ENCODE results near the gene CCDC158. TPM values are rescaled to one million over a fixed set of nuclear protein-coding genes. Genes with fewer than 3 reads are reported as not detected.
A peak's percentile ranks its signal among the peaks of the same experiment; 100 is the strongest.

CCDC158 gene
- total RNA-seq, 4 donors from 2014 or later = not detected

DNA sequence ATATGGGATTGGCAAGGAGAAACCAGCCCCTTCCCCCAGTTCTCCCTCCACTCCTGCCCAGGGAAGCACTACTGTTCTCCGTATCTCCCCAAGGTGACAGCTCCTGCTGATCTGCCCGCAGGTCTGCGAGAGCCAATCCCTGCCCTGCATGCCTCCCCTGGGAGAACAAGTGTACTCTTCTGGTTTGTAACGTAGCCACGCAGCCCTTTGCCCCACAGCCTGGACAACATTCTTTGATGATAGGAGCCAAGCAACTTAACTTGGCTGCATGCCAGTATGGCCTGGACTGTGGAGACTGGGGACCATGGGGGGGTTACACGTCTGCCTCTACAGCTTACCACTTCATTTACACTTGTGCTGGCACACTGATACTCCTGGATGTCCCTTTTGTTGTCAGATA is 112.4 kb downstream of the CCDC158 start:
- no peaks in the 10 kb centered on the region for H3K27me3 ChIP-seq
- H3K4me1 ChIP-seq = peaks cover 0 to 34% (median 0%) of the 10 kb centered on the region in 4 donors
- peaks cover 0 to 8% (median 0%) of the 10 kb centered on the region in 3 donors for H3K36me3 ChIP-seq
- peak overlapping the region in 2 of 4 donors; percentile 72 to 73 for H3K4me3 ChIP-seq
- H3K27ac ChIP-seq = peak overlapping the region in 2 of 4 donors; percentile 14 to 92
- TF ChIP-seq POLR2A (IDR thresholded peaks at IDR 0.05) = peak in 1 of 2 donors; percentile 64
- TF ChIP-seq, protein P1, sequence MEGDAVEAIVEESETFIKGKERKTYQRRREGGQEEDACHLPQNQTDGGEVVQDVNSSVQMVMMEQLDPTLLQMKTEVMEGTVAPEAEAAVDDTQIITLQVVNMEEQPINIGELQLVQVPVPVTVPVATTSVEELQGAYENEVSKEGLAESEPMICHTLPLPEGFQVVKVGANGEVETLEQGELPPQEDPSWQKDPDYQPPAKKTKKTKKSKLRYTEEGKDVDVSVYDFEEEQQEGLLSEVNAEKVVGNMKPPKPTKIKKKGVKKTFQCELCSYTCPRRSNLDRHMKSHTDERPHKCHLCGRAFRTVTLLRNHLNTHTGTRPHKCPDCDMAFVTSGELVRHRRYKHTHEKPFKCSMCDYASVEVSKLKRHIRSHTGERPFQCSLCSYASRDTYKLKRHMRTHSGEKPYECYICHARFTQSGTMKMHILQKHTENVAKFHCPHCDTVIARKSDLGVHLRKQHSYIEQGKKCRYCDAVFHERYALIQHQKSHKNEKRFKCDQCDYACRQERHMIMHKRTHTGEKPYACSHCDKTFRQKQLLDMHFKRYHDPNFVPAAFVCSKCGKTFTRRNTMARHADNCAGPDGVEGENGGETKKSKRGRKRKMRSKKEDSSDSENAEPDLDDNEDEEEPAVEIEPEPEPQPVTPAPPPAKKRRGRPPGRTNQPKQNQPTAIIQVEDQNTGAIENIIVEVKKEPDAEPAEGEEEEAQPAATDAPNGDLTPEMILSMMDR (IDR thresholded peaks at IDR 0.05) = no peak
- DNase-seq = peak in 2 of 3 donors; percentile 65 to 72
- no peaks in the 10 kb centered on the region for H3K9me3 ChIP-seq

DNA sequence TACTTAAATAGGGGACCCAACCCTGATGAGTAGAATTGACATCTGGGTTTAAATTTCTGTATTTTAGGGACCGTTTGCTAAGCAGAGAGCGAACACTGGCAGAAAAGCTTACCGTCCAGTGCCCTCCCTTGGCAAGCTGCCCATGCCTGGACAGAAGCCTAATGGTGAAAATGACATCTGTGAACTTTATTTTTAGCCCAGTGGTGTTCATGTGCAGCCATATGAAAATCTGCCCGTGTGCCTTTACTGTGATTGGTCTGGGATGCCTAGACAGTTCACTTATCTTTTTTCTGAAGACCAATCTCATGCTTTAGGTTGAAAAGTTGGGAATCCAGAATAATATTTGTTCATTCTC is 113.3 kb downstream of the CCDC158 start:
- peak overlapping the region in 2 of 4 donors; percentile 88 to 92 for H3K27ac ChIP-seq
- no peaks in the 10 kb centered on the region for H3K9me3 ChIP-seq
- H3K27me3 ChIP-seq = no peaks in the 10 kb centered on the region
- peaks cover 0 to 34% (median 0%) of the 10 kb centered on the region in 4 donors for H3K4me1 ChIP-seq
- H3K36me3 ChIP-seq = peaks cover 0 to 8% (median 0%) of the 10 kb centered on the region in 3 donors
- DNase-seq = no peak
- H3K4me3 ChIP-seq = peak overlapping the region in 3 of 4 donors; percentile 56 to 73 (median 72)
- TF ChIP-seq POLR2A (IDR thresholded peaks at IDR 0.05) = no peak
- TF ChIP-seq, protein P1 (IDR thresholded peaks at IDR 0.05) = no peak

DNA sequence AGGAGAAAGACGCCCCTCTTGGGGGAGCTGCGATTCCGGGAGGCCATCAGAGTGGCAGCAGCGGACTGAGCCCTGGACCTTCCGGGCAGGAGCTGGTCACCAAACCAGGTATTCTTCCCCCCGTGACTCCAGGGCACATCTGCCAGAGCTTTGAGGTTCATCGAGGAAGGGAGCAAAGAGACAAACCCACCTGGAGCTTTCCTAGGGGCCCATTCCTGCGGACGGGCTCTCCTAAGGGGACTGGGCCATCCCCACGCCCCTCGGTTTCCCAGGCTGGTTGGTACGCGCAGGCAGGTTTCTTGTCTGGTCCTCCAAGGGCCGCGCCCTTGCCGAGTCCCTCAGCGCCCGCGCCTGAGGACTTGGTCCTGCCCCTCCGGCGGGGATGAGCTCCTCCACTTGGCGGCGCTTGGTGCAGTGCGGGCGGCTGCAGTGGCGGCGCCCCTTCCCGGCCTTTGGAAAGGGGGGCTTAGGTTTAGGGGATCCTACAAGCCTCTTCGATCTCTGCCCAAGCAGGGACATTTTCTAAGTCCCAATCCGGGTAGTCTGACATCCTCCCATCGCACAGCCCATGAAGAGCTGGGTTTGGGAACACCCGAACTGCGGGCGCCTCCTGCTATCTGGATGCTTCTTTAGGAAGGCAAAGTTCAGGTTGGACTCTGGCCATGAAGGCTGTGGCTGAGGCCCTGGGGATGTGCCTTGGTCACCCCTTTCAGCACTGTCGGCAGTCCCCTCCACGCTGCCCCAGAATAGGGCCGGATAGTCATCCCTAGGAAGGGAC is 113.9 kb downstream of the CCDC158 start:
- peak overlapping the region; percentile 63 to 92 (median 81) for H3K27ac ChIP-seq
- peaks cover 0 to 31% (median 0%) of the 10 kb centered on the region in 4 donors for H3K4me1 ChIP-seq
- TF ChIP-seq, protein P1 (IDR thresholded peaks at IDR 0.05) = peak in 4 of 6 experiments; percentile 15 to 52 (median 35)
- no peak for TF ChIP-seq POLR2A (IDR thresholded peaks at IDR 0.05)
- H3K9me3 ChIP-seq = no peaks in the 10 kb centered on the region
- peak in 2 of 3 donors; percentile 78 to 82 for DNase-seq
- H3K4me3 ChIP-seq = peak overlapping the region; percentile 51 to 73 (median 64)
- H3K36me3 ChIP-seq = peaks cover 0 to 8% (median 0%) of the 10 kb centered on the region in 3 donors
- H3K27me3 ChIP-seq = no peaks in the 10 kb centered on the region

DNA sequence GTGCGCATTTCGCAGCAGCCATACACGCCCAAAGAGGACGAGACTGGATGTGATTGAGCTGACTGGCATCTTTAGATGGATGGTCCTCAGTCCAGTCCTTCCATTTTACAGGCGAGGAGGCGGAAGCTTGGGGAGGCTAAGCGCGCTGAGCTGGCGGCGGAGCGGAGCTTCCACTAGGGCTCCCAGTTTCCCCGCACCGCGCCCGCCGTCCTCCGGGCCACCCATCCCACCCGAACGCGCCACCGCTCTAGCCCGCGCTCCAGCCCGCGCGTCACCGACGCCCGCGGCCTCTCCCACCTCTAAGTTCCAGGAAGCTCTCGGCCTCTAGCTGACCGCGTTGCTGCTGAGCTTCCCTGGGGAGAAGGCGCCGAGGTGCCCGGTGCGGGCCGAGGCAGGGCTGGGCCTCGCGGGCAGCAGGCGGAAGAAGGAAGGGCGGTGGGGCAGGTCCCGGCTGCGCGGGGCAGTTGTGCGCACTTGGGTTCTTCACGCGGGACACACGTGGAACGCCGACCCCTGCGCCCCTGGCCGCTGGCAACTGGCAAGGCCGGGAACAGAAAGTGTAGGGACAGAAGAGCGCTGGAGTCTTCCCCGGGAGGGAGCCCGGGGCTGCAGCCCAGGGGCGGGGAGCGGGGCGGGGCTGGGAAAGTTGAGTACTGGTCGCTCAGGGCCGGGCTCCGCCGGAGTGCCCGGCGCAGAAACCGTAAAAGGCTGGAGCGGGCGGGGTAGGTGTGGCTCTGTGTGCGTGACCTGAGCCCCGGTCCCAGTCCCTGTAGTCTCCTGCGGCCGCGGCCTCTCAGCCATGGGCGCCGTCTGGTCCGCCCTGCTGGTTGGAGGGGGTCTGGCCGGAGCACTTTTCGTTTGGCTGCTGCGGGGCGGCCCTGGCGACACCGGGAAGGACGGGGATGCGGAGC is 114.7 kb downstream of the CCDC158 start, which contains the start of gene STBD1:
STBD1 (plus strand) TSS at position 763 of the 911 bp plus-strand sequence; CDS start at position 800, 37 bp downstream.
- H3K9me3 ChIP-seq = no peaks in the 10 kb centered on the region
- DNase-seq = peak in 2 of 3 donors; percentile 85 to 93
- H3K4me3 ChIP-seq = peak within 1 kb of the TSS; percentile 51 to 73 (median 64)
- H3K4me1 ChIP-seq = peaks cover 0 to 30% (median under 1%) of the 10 kb centered on the region in 4 donors
- TF ChIP-seq POLR2A (IDR thresholded peaks at IDR 0.05) = peak; percentile 64 to 70
- TF ChIP-seq, protein P1 (IDR thresholded peaks at IDR 0.05) = peak in 1 of 6 experiments; percentile 6
- H3K27ac ChIP-seq = peak within 1 kb of the TSS; percentile 63 to 92 (median 81)
- H3K27me3 ChIP-seq = no peaks in the 10 kb centered on the region
- H3K36me3 ChIP-seq = peaks cover 0 to 8% (median 0%) of the 10 kb centered on the region in 3 donors

DNA sequence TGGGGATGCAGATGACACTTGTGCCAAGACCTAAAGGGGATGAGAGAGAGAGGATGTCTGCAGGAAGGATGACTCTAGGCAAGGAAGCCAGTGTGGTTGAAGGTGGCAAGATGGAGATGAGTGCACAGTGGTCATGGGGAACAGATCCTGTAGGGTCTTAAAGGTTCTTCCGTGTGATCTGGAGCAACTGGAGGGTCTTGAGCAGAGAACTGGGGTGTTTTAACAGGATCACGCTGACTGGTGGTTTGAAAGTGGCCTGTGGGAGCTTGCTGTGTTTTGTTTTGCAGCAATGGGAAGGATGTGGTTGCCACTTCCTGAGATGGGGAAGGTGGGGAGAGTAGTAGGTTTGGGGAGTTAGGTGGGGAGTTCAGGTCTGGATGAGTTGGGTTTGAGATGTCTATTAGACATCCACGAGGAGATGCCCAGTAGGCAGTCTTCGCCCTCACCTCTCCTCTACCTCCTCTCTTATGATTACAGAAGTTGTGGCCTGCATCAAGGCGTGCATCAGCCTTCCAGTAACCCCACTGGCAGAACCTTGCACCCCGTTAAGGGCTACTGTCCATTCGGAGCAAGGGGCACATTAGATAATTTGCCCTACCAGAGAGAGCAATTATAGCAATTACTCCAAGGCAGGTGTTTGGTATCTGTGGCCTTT is 115.8 kb downstream of the CCDC158 start:
- Histone ChIP-seq H3K27ac (peak overlapping the region in 2 of 4 donors; percentile 88 to 92), H3K27me3 (no peaks in the 10 kb centered on the region), H3K4me3 (peak overlapping the region in 2 of 4 donors; percentile 72 to 73), H3K36me3 (peaks cover 0 to 8% (median 0%) of the 10 kb centered on the region in 3 donors), H3K9me3 (no peaks in the 10 kb centered on the region), H3K4me1 (peaks cover 0 to 23% (median 2%) of the 10 kb centered on the region in 4 donors)
- TF ChIP-seq POLR2A (IDR thresholded peaks at IDR 0.05) = peak in 1 of 2 donors; percentile 24
- TF ChIP-seq, protein P1 (IDR thresholded peaks at IDR 0.05) = no peak
- no peak for DNase-seq

Measured in Peyer's patch (tissue), 4 donors.